Right cardiac atrium (tissue), 5 donors: ENCODE results near the gene KCNH6. TPM values are rescaled to one million over a fixed set of nuclear protein-coding genes. Genes with fewer than 3 reads are reported as not detected.

Experiments used
- ATAC-seq, 2 donors: fragments of 200-7000 bp; cut with Tn5 transposase; one replicate each; pipeline versions ENCODE4 v1.8.0 to v1.9.1; 2020; ENCODE audit warnings: moderate library complexity in 2 of 2, mild to moderate bottlenecking in 1 of 2
- DNase-seq, 3 donors: peaks; one replicate each; pipeline ENCODE4 v3.0.0-alpha.2; 2020
- H3K27ac ChIP-seq: one replicate; pipeline ENCODE4 v1.5.1; 2013; ENCODE audit warnings: mild to moderate bottlenecking, low read length, control low read depth, moderate library complexity
- H3K27me3 ChIP-seq: one replicate; pipeline ENCODE4 v1.6.1; 2013; ENCODE audit not compliant: control insufficient read depth, insufficient read depth
- H3K4me1 ChIP-seq: one replicate; pipeline ENCODE4 v1.6.1; 2013; ENCODE audit warnings: low read length; ENCODE audit not compliant: control insufficient read depth, insufficient read depth
- H3K4me3 ChIP-seq: one replicate; pipeline ENCODE4 v1.5.1; 2013; ENCODE audit warnings: low read length, control low read depth
- H3K9me3 ChIP-seq: one replicate; pipeline ENCODE4 v1.6.1; 2013; ENCODE audit warnings: low read length; ENCODE audit not compliant: control insufficient read depth
- WGBS: extraction: QIAGEN DNeasy Blood & Tissue Kit; methylation state at CpG from one replicate; pipeline ENCODE4 v1.1.7; 2013; 5-methylcytosine and 5-hydroxymethylcytosine counted together
- intact Hi-C, 4 donors: fragments of 100-400 bp; cut with DNase I; formaldehyde crosslinking; loops; one replicate each; pipeline versions ENCODE4 v1.11.0 to v1.14.0; 2022 to 2023
- long read RNA-seq, 4 donors: library from polyadenylated mRNA; unstranded; transcript quantifications; one replicate each; pipeline ENCODE4 v2.0.0, GENCODE V29; 2020 to 2021
- polyA plus RNA-seq: library from polyadenylated mRNA; stranded (reverse); fragments of 200-250 nt; gene quantifications from one replicate; pipeline ENCODE4 v1.2.3, GENCODE V29; 2013
- total RNA-seq, 4 donors: library from RNA; stranded (reverse); fragmentation: NEBNext Ultra II Directional; extraction: Animal tissue kit (Norgen Biotek cat#: 25700); gene quantifications; one replicate each; pipeline ENCODE4 v1.2.1, GENCODE V29; 2021
- donor health status: healthy with polysubstance abuse.
- donor health status: DM: no; HTN: yes; CAD: no.
- donor health status: DM: no; HTN: no; CAD: no.
- donor health status: DM: no; HTN: yes; CAD: no; lungs with severe emphysema.
- donor health status: DM: yes; HTN: yes; CAD: no.

KCNH6 gene, protein sequence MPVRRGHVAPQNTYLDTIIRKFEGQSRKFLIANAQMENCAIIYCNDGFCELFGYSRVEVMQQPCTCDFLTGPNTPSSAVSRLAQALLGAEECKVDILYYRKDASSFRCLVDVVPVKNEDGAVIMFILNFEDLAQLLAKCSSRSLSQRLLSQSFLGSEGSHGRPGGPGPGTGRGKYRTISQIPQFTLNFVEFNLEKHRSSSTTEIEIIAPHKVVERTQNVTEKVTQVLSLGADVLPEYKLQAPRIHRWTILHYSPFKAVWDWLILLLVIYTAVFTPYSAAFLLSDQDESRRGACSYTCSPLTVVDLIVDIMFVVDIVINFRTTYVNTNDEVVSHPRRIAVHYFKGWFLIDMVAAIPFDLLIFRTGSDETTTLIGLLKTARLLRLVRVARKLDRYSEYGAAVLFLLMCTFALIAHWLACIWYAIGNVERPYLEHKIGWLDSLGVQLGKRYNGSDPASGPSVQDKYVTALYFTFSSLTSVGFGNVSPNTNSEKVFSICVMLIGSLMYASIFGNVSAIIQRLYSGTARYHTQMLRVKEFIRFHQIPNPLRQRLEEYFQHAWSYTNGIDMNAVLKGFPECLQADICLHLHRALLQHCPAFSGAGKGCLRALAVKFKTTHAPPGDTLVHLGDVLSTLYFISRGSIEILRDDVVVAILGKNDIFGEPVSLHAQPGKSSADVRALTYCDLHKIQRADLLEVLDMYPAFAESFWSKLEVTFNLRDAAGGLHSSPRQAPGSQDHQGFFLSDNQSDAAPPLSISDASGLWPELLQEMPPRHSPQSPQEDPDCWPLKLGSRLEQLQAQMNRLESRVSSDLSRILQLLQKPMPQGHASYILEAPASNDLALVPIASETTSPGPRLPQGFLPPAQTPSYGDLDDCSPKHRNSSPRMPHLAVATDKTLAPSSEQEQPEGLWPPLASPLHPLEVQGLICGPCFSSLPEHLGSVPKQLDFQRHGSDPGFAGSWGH
- total RNA-seq (not detected), polyA plus RNA-seq (not detected)
- long read RNA-seq, donor 1 = 0 reads
- long read RNA-seq, donor 2 = 0 reads
- long read RNA-seq, donor 3 = 0 reads
- long read RNA-seq, donor 4 = 0 reads

DNA sequence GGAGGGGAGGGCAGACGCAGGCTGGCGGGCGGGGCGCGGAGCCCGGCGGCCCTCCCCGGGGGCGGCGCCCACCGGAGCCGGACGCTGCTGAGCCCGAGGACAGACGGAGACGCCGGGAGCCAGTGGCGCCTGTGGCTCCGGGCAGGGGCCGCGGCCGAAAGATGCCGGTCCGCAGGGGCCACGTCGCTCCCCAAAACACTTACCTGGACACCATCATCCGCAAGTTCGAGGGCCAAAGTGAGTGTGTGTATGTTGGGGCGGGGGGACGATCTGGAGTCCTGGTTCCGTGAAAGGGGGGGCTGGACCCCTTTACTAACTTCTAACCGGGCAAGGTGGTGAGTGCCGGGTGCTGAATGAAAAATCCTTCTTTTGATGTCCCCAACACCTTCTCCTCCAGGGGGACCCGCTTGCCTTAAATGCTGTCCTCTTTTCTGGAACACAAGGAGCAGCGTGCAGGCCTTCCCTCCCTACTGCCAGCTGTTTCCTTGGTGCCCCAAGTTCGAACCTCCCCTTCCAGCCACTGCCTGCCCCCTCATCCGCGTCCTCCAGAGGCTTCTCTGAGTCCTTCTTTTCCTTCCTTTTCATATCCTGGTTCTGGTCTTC, at the start of gene KCNH6:
Gene KCNH6 (plus strand): TSS at position 106 of the 603 bp plus-strand sequence. CDS start 56 bp downstream, at position 162.
- Histone ChIP-seq H3K27me3 (no peaks in the 10 kb centered on the region), H3K27ac (no peak within 1 kb of the TSS), H3K9me3 (no peaks in the 10 kb centered on the region), H3K4me1 (no peaks in the 10 kb centered on the region), H3K4me3 (no peak within 1 kb of the TSS)
- DNase-seq = peak in 1 of 3 donors; percentile 18
- no peak for ATAC-seq
- intact Hi-C loops = no loop called here
- 10% methylated on average over 38 of the region's 38 CpGs for WGBS

DNA sequence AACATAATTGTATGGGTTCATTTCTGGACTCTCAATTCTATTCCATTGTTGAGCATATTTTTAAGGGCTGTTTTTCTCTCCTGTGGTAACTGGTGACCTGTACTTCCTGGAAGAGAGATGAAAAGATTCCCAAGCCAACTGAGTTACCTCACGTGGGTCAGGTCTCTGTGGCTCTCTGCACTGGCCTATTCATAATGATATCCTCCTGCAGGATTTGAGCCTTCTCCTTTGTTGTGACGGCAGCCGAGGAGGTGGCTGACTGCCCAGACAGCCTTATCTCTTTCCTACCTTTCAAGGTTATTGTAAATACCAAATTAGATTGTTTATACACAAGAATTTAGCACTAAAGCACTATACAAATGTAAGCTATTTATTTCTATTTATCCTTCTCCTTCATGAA, 49.0 kb upstream of the KCNH6 start:
- intact Hi-C loops = loop anchor here in 1 of 4 donors (10.0 kb wide), 1 partner anchor 49 kb away; no protein-coding TSS in a partner anchor

DNA sequence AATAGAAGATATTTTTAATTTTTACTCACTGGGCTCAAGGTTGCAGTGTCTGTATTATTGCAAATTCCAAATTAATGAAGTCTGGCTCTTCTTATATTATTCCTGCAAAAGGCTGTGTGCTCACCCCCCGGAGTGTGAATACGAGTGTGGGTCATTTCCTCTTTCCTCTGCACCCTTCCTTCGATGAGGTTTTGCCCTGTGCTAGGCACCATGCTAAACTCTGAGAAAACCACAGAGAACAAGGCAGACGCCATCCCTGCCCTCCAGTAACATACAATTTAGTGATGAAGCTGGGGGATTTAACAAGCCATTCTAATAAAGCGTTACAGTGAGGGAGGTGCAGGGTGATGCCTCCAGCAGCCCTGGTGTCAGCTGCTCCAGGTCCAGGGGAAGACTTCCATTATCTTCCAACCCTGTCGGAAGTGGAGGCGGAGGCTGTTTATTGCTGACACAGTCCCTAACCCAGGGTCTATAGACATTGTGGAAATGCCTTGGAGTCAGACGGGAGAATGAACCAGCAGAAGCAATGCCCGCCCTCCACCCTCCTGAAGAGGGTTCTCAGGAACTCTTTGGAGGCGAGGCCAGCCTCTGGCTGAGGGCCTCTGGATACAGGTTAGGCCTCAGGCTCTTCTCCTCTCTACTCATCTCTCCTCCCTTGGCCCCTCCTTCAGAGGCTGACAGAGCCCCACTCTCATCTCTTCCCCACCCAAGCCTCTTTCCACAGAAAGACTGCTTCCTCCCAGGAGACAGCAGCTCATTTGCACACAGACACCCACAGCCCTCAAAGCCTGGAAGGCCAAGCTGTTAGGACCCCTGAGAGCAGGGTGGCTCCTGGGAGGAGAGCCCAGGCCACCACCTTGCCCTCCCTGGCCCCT, 48.3 kb upstream of the KCNH6 start:
- H3K4me3 ChIP-seq = no peak overlapping the region
- 62% methylated on average over 10 of the region's 10 CpGs for WGBS
- intact Hi-C loops = loop anchor here in 2 of 4 donors (5.0 to 10.0 kb wide), 3 partner anchors 33 to 50 kb away; no protein-coding TSS in a partner anchor
- H3K27me3 ChIP-seq = no peaks in the 10 kb centered on the region
- peaks cover 13% of the 10 kb centered on the region for H3K4me1 ChIP-seq
- ATAC-seq = no peak
- H3K9me3 ChIP-seq = no peaks in the 10 kb centered on the region
- H3K27ac ChIP-seq = peak overlapping the region; percentile 25
- peak in 2 of 3 donors; percentile 14 to 16 for DNase-seq

More for the DNA sequence above, 49.0 kb upstream of the KCNH6 start:
- DNase-seq (peak in 2 of 3 donors; percentile 53 to 69), ATAC-seq (peak; percentile 26 to 37)
- H3K4me3 ChIP-seq = no peak overlapping the region
- no peak overlapping the region for H3K27ac ChIP-seq
- 16% methylated on average over 3 of the region's 3 CpGs for WGBS
- no peaks in the 10 kb centered on the region for H3K27me3 ChIP-seq
- H3K9me3 ChIP-seq = no peaks in the 10 kb centered on the region
- peaks cover 13% of the 10 kb centered on the region for H3K4me1 ChIP-seq

DNA sequence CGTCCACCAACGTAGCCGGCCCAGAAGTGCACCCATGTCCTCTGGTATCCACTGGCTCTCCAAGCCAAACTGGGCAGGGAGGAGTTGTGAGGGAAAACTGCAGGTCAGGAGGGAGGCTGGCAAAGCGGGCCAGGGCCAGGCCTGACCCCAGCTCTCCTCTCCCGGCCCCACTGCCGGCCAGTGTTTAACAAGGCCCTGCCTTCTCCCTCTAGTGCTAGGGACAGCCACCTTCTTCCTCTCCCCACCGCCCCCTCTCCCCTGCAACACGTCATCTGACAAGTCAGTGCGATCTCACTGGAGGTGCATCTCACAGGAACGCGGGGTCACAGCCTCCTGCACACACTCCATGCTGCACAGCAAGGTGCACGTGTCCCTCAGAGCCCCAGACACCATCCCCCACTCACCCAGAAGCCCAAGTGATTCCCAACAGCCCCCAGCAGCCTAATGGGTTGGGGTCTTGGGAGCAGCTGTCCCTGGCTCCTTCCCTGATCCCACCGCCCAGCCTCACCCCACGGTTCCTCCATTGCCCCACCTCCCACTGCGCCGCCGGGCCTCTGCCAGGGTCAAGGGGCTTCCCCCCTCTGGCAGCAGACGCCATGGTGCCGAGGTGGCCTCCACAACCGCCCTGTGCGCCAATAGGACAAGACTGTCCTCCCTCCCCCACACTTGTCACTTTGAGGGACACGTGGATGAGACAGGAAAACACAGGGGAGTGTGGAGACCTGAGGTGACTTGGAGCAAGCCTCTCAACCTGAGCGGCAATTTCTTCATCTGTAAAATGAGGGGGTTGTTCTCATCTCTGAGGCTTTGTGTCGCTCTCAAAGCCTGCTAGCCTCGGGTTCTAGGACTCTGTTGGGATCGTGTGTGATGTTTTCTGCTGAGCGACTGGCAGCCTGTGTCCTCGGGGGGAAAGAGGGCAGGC, 47.4 kb upstream of the KCNH6 start:
- DNase-seq (peak in 2 of 3 donors; percentile 44 to 52), ATAC-seq (no peak)
- no peak overlapping the region for H3K4me3 ChIP-seq
- intact Hi-C loops = loop anchor here in 2 of 4 donors (5.0 to 10.0 kb wide), 3 partner anchors 33 to 51 kb away; no protein-coding TSS in a partner anchor
- H3K9me3 ChIP-seq = no peaks in the 10 kb centered on the region
- H3K27ac ChIP-seq = peak overlapping the region; percentile 9
- peaks cover 13% of the 10 kb centered on the region for H3K4me1 ChIP-seq
- H3K27me3 ChIP-seq = no peaks in the 10 kb centered on the region
- 55% methylated on average over 28 of the region's 28 CpGs for WGBS

DNA sequence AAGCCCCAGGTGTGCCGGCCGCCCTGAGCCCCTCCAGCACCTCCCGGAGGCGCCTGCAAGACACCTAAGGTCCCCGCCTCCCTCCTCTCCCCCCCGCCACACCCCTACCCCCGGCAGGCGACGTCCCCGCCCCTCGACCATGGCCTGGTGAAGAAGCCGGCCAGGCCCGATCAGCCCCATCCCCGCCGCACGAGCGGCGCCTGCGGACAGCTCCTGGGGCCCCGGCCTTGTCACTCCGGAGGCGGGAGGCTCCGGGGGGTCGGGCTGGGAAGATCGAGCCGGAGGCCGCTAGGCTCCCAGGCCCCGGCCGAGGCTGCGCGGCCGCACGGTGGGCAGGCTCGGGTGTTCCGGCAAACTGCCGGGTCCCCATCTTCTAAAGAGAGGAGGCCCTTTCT, 46.7 kb upstream of the KCNH6 start:
- Histone ChIP-seq H3K4me1 (peaks cover 13% of the 10 kb centered on the region), H3K27me3 (no peaks in the 10 kb centered on the region), H3K9me3 (no peaks in the 10 kb centered on the region), H3K4me3 (peak overlapping the region; percentile 72), H3K27ac (no peak overlapping the region)
- WGBS = 3% methylated on average over 36 of the region's 36 CpGs
- DNase-seq (peak; percentile 31 to 70 (median 51)), ATAC-seq (peak; percentile 3 to 26)
- intact Hi-C loops = loop anchor here in 2 of 4 donors (5.0 to 10.0 kb wide), 3 partner anchors 34 to 52 kb away; no protein-coding TSS in a partner anchor

DNA sequence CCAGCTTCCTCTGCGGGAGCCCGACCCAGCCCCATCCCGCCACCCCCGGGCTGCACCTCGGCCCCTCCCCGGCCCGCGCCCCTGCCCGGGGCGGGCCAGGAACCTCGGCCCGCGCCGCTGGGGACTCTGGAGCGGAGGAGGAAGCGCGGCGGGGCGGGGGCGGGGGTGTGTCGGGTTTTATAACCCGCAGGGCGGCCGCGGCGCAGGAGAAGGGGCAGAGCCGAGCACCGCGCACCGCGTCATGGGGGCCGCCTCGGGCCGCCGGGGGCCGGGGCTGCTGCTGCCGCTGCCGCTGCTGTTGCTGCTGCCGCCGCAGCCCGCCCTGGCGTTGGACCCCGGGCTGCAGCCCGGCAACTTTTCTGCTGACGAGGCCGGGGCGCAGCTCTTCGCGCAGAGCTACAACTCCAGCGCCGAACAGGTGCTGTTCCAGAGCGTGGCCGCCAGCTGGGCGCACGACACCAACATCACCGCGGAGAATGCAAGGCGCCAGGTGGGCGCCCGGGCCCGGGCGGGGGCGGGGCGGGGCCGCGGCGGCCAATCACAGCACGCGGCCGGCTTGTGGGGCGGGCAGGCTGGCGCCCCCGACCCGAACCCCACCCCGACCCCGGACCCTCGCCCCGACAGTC, 46.2 kb upstream of the KCNH6 start, which contains the start of gene ACE:
Gene ACE (plus strand): TSS at position 208 of the 626 bp plus-strand sequence. CDS start 34 bp downstream, at position 242.
- no peaks in the 10 kb centered on the region for H3K9me3 ChIP-seq
- intact Hi-C loops = loop anchor here in 2 of 4 donors (5.0 to 10.0 kb wide), 3 partner anchors 35 to 52 kb away; no protein-coding TSS in a partner anchor
- no peak within 1 kb of the TSS for H3K27ac ChIP-seq
- WGBS = under 1% methylated on average over 78 of the region's 78 CpGs
- ATAC-seq = peak; percentile 9 to 29
- DNase-seq = peak; percentile 42 to 70 (median 66)
- peaks cover 13% of the 10 kb centered on the region for H3K4me1 ChIP-seq
- H3K4me3 ChIP-seq = peak within 1 kb of the TSS; percentile 72
- H3K27me3 ChIP-seq = no peaks in the 10 kb centered on the region

DNA sequence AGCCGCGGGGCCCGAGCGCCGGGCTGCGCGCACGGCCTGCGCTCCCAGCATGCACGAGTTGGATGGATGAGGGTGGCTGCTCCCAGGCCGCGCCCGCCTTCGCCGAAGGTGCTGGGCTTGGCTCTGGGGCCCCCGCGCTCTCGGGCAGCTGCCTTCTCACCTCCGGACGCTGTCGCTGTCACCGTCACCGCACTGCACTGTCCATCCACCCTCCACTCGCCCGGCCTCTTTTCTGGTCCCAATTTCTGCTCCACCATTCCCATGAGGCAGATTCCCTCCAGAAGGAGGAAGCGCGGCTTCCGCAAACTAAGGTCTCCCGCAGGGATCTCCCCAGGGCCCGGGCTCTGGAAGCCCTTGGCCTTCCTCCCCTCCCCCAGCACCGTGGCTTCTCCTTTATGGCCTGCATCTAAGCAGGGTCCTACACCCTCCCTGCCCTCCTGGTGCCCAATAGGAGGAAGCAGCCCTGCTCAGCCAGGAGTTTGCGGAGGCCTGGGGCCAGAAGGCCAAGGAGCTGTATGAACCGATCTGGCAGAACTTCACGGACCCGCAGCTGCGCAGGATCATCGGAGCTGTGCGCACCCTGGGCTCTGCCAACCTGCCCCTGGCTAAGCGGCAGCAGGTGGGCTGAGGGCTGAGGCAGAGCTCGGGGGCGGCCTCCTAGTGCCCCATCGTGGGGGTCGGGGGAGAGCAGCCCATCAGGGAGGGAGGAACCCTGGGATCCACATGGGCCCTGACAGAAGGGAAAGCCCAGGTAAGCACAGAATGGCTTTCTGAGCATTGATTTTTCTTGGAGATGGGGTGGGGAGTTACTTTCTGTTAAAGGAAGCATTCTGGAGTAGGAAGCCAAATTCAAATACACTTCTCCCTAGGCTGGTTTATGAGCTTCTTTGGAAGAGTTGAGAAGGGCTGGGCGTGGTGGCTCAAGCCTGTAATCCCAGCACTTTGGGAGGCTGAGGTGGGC, 45.4 kb upstream of the KCNH6 start:
- Histone ChIP-seq H3K4me1 (peaks cover 13% of the 10 kb centered on the region), H3K4me3 (peak overlapping the region; percentile 72), H3K27ac (no peak overlapping the region), H3K27me3 (no peaks in the 10 kb centered on the region), H3K9me3 (no peaks in the 10 kb centered on the region)
- intact Hi-C loops = loop anchor here (2.0 to 10.0 kb wide), 5 partner anchors 35 to 53 kb away; no protein-coding TSS in a partner anchor
- ATAC-seq (no peak), DNase-seq (peak in 2 of 3 donors; percentile 59 to 60)
- WGBS = 12% methylated on average over 44 of the region's 44 CpGs
